Kidney (tissue), 14 donors: ENCODE results near the gene RERE. TPM values are rescaled to one million over a fixed set of nuclear protein-coding genes. Genes with fewer than 3 reads are reported as not detected.

Experiments
- DNase-seq, 5 donors: peaks; one replicate each; pipeline ENCODE4 v3.0.0-alpha.2; 2013 to 2020
- FAIRE-seq: peaks from 2 replicates; lab custom pipeline; 2012; peaks lifted over from hg19 to GRCh38; lab: Jason Lieb, UNC
- H3K27ac ChIP-seq, 2 donors: one replicate each; pipeline ENCODE4 v1.7.0; 2013; ENCODE audit warnings: low read depth in 2 of 2, low read length in 2 of 2, inconsistent platforms in 1 of 2
- H3K27me3 ChIP-seq: one replicate; pipeline ENCODE4 v1.7.1; 2013; ENCODE audit warnings: low read length, inconsistent platforms; ENCODE audit not compliant: control insufficient read depth, insufficient read depth
- H3K36me3 ChIP-seq, 3 donors: one replicate each; pipeline versions ENCODE4 v1.7.0 to v1.7.1; 2013; ENCODE audit warnings: low read length in 3 of 3, control low read depth in 1 of 3, inconsistent platforms in 1 of 3; ENCODE audit not compliant: insufficient read depth in 3 of 3, control insufficient read depth in 2 of 3
- H3K4me1 ChIP-seq, 3 donors: one replicate each; pipeline versions ENCODE4 v1.7.0 to v1.7.1; 2013; ENCODE audit warnings: low read length in 3 of 3, inconsistent platforms in 1 of 3, low read depth in 1 of 3; ENCODE audit not compliant: control insufficient read depth in 2 of 3, insufficient read depth in 2 of 3
- H3K4me3 ChIP-seq, 3 donors: one replicate each; pipeline versions ENCODE4 v1.7.0 to v1.8.1; 2013; ENCODE audit warnings: low read length in 3 of 3, control low read depth in 1 of 3, inconsistent platforms in 1 of 3
- H3K9ac ChIP-seq, 3 donors: one replicate each; pipeline versions ENCODE4 v1.7.0 to v1.7.1; 2013; ENCODE audit warnings: low read length in 3 of 3, control low read depth in 1 of 3, inconsistent platforms in 1 of 3
- H3K9me3 ChIP-seq, 3 donors: one replicate each; pipeline versions ENCODE4 v1.7.0 to v1.7.1; 2013; ENCODE audit warnings: low read length in 3 of 3, control low read depth in 1 of 3, inconsistent platforms in 1 of 3; ENCODE audit not compliant: control insufficient read depth in 2 of 3, insufficient read depth in 1 of 3
- intact Hi-C: fragments of 100-400 bp; cut with DNase I; formaldehyde crosslinking; loops from one replicate; pipeline ENCODE4 v1.11.1; 2022
- polyA plus RNA-seq: library from polyadenylated mRNA; stranded (reverse); fragments of 350-450 nt; fragmentation: Illumina TruSeq; extraction: RNeasy Lipid Tissue Mini Kit (QIAGEN cat#74804); gene quantifications from one replicate; pipeline ENCODE4 v1.2.3, GENCODE V29; 2014; ENCODE audit warnings: low read depth, low replicate concordance; ENCODE audit not compliant: insufficient read depth
- total RNA-seq: library from RNA; stranded (reverse); fragmentation: NEBNext Ultra II Directional; extraction: Animal tissue kit (Norgen Biotek cat#: 25700); gene quantifications from one replicate; pipeline ENCODE4 v1.2.1, GENCODE V29; 2021
- TF ChIP-seq, protein P1 (sequence below): IDR thresholded peaks from 3 replicates; pipeline ENCODE4 v1.5.1; 2012; ENCODE audit warnings: mild to moderate bottlenecking, moderate library complexity, borderline replicate concordance; ENCODE audit not compliant: insufficient read depth; ENCODE audit errors: extremely low read depth
- donor health status: control.
- donor health status: control.
- donor health status: control.
- donor health status: control.
- donor health status: control.
- donor health status: DM: yes; HTN: yes; CAD: no.
- donor health status: Normal renal cell carcinoma (clear cell type).

Gene RERE
- total and polyA plus RNA-seq, 2 donors from 2014 or later: 37.2 to 176 TPM

- Histone ChIP-seq H3K4me3 (no peak overlapping the region), H3K27ac (peak overlapping the region in 1 of 2 donors; percentile 43), H3K9ac (no peak overlapping the region), H3K27me3 (no peaks in the 10 kb centered on the region), H3K4me1 (peaks cover 3 to 23% (median 12%) of the 10 kb centered on the region in 3 donors), H3K36me3 (no peaks in the 10 kb centered on the region), H3K9me3 (no peaks in the 10 kb centered on the region)
- intact Hi-C loops: no loop called here
- FAIRE-seq: no peak
- TF ChIP-seq, protein P1, sequence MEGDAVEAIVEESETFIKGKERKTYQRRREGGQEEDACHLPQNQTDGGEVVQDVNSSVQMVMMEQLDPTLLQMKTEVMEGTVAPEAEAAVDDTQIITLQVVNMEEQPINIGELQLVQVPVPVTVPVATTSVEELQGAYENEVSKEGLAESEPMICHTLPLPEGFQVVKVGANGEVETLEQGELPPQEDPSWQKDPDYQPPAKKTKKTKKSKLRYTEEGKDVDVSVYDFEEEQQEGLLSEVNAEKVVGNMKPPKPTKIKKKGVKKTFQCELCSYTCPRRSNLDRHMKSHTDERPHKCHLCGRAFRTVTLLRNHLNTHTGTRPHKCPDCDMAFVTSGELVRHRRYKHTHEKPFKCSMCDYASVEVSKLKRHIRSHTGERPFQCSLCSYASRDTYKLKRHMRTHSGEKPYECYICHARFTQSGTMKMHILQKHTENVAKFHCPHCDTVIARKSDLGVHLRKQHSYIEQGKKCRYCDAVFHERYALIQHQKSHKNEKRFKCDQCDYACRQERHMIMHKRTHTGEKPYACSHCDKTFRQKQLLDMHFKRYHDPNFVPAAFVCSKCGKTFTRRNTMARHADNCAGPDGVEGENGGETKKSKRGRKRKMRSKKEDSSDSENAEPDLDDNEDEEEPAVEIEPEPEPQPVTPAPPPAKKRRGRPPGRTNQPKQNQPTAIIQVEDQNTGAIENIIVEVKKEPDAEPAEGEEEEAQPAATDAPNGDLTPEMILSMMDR: no peak
- no peak for DNase-seq
These were observed 339.5 kb downstream of the RERE start for GRCh38 chr1:8477983-8478362.

DNA sequence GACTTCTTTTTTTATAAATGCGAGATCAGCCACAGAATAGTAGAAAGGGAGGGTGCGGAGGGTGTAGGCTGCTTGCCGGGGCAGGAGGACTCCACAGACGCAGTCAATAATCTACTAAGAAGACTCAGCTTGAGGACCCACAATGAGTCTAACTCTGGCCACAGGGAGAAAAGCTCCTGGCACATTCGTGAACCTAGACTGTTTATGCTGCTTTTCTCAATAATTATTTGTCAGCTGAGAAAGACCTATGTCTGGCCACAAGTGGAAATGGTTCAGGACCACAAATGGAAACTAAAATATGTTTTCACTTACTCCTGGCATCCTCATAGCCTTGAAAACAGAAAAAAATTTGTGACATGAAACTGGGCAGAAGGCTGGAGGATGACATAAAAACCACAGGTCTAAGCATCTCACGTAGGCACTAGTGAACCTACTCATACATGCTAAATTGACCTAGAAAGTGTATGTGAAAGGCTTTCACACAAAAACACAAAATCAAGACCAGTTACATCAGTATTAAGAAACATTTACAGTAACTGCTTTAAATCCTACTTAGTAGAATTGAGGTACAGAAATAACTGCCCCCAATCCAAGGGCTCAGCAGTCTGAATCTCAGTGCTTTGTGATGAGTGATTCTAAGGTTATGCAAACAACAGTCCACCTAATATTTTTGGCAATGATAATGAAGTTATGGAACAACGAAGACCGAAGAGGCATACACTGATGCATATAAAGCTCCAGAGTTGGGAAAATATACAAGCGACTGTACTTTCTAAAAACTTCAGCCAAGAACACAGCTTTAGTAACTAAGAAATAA lies 340.1 kb downstream of the RERE start:
- H3K36me3 ChIP-seq: no peaks in the 10 kb centered on the region
- peak overlapping the region in 1 of 2 donors; percentile 9 for H3K27ac ChIP-seq
- intact Hi-C loops: no loop called here
- DNase-seq (peak in 1 of 5 donors; percentile 51), FAIRE-seq (no peak)
- H3K9ac ChIP-seq: peak overlapping the region in 1 of 3 donors; percentile 3
- no peaks in the 10 kb centered on the region for H3K9me3 ChIP-seq
- H3K4me1 ChIP-seq: peaks cover 6 to 27% (median 17%) of the 10 kb centered on the region in 3 donors
- TF ChIP-seq, protein P1: no peak
- peak overlapping the region in 1 of 3 donors; percentile 15 for H3K4me3 ChIP-seq
- no peaks in the 10 kb centered on the region for H3K27me3 ChIP-seq

DNA sequence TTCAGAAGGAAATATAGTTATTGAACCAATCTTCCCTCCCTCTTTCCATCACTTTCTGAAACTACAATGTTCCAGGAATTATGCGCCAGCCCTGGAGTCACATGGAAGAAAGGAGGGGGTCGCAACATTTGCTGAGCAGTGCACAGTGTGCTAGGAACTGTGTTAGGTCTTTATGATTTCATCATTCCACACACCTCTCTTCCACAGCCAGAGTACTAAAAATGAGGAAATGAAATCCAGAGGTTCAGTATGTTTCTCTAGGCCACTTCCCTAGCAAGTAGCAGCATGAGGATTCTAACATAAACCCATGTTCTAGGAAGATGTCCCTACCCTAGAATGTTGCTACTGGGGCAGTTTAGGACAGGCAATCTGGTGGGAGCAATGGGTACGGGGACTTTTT lies 341.4 kb downstream of the RERE start:
- Histone ChIP-seq H3K27ac (no peak overlapping the region), H3K36me3 (no peaks in the 10 kb centered on the region)
- DNase-seq: no peak

More for the DNA sequence above, 341.4 kb downstream of the RERE start:
- Histone ChIP-seq H3K27me3 (no peaks in the 10 kb centered on the region), H3K4me3 (no peak overlapping the region), H3K9ac (no peak overlapping the region), H3K9me3 (no peaks in the 10 kb centered on the region), H3K4me1 (peaks cover 6 to 27% (median 19%) of the 10 kb centered on the region in 3 donors)
- intact Hi-C loops: no loop called here
- no peak for FAIRE-seq
- TF ChIP-seq, protein P1: no peak
